Kidney epithelial cell (primary cell): ENCODE measurements around the gene APMAP. TPM values are rescaled to one million over a fixed set of nuclear protein-coding genes. Genes with fewer than 3 reads are reported as not detected.

ENCODE experiments used
- DNase-seq: peaks from one replicate; pipeline ENCODE4 v3.0.0-alpha.2; 2010; ENCODE audit warnings: low read depth
- H3K27me3 ChIP-seq: 2 replicates; pipeline ENCODE4 v1.6.0; 2011; ENCODE audit warnings: low read length; ENCODE audit not compliant: control insufficient read depth, insufficient read depth
- H3K36me3 ChIP-seq: 2 replicates; pipeline ENCODE4 v1.5.1; 2011; ENCODE audit warnings: low read length; ENCODE audit not compliant: control insufficient read depth, insufficient read depth
- H3K4me3 ChIP-seq: 2 replicates; pipeline ENCODE4 v1.5.1; 2011; ENCODE audit warnings: low read depth, mild to moderate bottlenecking, control low read depth, low read length
- CTCF ChIP-seq: IDR thresholded peaks from 2 replicates; pipeline ENCODE4 v1.5.1; 2011; ENCODE audit warnings: mild to moderate bottlenecking, moderate library complexity, low read length, control low read depth, inconsistent platforms; ENCODE audit not compliant: insufficient read depth, poor library complexity, severe bottlenecking
- total RNA-seq: library from RNA; depleted of rRNA; stranded (reverse); fragments of >200 nt; gene quantifications from 2 replicates; pipeline ENCODE4 v1.2.3, GENCODE V29; 2015

Gene APMAP
- total RNA-seq, 1 donor from 2014 or later: 98.8 TPM

GRCh38 chr20:24915440-24915839 lies 77.1 kb downstream of the APMAP start:
- TF ChIP-seq CTCF: no peak
- no peak for DNase-seq
- no peak overlapping the region for H3K4me3 ChIP-seq
- no peaks in the 10 kb centered on the region for H3K27me3 ChIP-seq
- no peaks in the 10 kb centered on the region for H3K36me3 ChIP-seq

GRCh38 chr20:24914388-24915241 lies 77.9 kb downstream of the APMAP start:
- H3K27me3 ChIP-seq: no peaks in the 10 kb centered on the region
- DNase-seq: no peak
- no peak for TF ChIP-seq CTCF

GRCh38 chr20:24913076-24913628 lies 79.4 kb downstream of the APMAP start:
- Histone ChIP-seq H3K36me3 (no peaks in the 10 kb centered on the region), H3K27me3 (no peaks in the 10 kb centered on the region), H3K4me3 (no peak overlapping the region)
- no peak for TF ChIP-seq CTCF
- DNase-seq: no peak

More at GRCh38 chr20:24914388-24915241, 77.9 kb downstream of the APMAP start:
- Histone ChIP-seq H3K4me3 (no peak overlapping the region), H3K36me3 (no peaks in the 10 kb centered on the region)

Other genes with a start within 250 kb of the APMAP start
- not detected in 2 replicates for gene CST7, start 43.5 kb downstream of the APMAP start, total RNA-seq
- 7.1 and 7.3 TPM in 2 replicates for gene ACSS1, start 65.4 kb upstream of the APMAP start, total RNA-seq
- gene VSX1, start 89.4 kb upstream of the APMAP start, total RNA-seq: not detected in 2 replicates
- 79.5 and 80.1 TPM in 2 replicates for gene ENTPD6, start 203.0 kb upstream of the APMAP start, total RNA-seq